ENCODE results near the gene ITSN2. TPM values are rescaled to one million over a fixed set of nuclear protein-coding genes. Genes with fewer than 3 reads are reported as not detected.
"Not testable (repeated sequence)": the region's sequence is repeated elsewhere in the genome, so short reads cannot be mapped to it uniquely, and the experiment has no call there.

Gene ITSN2
- polyA plus RNA-seq, 1 donor (not counting 4 experiments of a cell fraction or from before 2014, with no cell fraction given): 19.7 TPM

- FAIRE-seq (no peak), DNase-seq (ENCODE audit: low read depth, low spot score) (no peak)
- Histone ChIP-seq H3K4me2 (ENCODE audit: control insufficient read depth, extremely low read depth, insufficient read depth, low read depth, low read length) (peak overlapping the region; percentile 79), H3K4me1 (ENCODE audit: control insufficient read depth, extremely low read depth, insufficient read depth, low read length) (peaks cover 21% of the 10 kb centered on the region), H4K20me1 (ENCODE audit: control insufficient read depth, extremely low read depth, insufficient read depth, low read length) (no peaks in the 10 kb centered on the region), H3K36me3 (ENCODE audit: control insufficient read depth in 2 of 2, extremely low read depth in 1 of 2, insufficient read depth in 2 of 2, low read length in 2 of 2) (no peaks in the 10 kb centered on the region), H3K9me3 (ENCODE audit: control insufficient read depth, low read depth, low read length) (no peaks in the 10 kb centered on the region), H3K4me3 (ENCODE audit: control insufficient read depth in 2 of 3, extremely low read depth in 1 of 3, insufficient read depth in 2 of 3, low read depth in 1 of 3, low read length in 3 of 3) (peak overlapping the region; percentile 69 to 77 (median 74)), H3K27ac (ENCODE audit: control insufficient read depth, insufficient read depth, low read length) (peak overlapping the region; percentile 80), H3K79me2 (ENCODE audit: control insufficient read depth, insufficient read depth, low read length) (peaks cover 35% of the 10 kb centered on the region), H3K27me3 (ENCODE audit: control insufficient read depth, extremely low read depth, insufficient read depth, low read length) (no peaks in the 10 kb centered on the region), H3K9ac (ENCODE audit: control insufficient read depth, extremely low read depth, insufficient read depth, low read length) (peak overlapping the region; percentile 87), H2AFZ (ENCODE audit: control insufficient read depth, low read length) (peak overlapping the region; percentile 86), H3K9me1 (ENCODE audit: control insufficient read depth, extremely low read depth, insufficient read depth, low read length) (no peaks in the 10 kb centered on the region)
- dilution Hi-C loops (cut with MboI; ENCODE audit: extremely low pct_ligation_motif_present, low sequenced_read_pairs): no loop called here
- no peak for TF ChIP-seq EZH2 (IDR thresholded peaks at IDR 0.05; ENCODE audit: low read length)
- TF ChIP-seq, protein P1, sequence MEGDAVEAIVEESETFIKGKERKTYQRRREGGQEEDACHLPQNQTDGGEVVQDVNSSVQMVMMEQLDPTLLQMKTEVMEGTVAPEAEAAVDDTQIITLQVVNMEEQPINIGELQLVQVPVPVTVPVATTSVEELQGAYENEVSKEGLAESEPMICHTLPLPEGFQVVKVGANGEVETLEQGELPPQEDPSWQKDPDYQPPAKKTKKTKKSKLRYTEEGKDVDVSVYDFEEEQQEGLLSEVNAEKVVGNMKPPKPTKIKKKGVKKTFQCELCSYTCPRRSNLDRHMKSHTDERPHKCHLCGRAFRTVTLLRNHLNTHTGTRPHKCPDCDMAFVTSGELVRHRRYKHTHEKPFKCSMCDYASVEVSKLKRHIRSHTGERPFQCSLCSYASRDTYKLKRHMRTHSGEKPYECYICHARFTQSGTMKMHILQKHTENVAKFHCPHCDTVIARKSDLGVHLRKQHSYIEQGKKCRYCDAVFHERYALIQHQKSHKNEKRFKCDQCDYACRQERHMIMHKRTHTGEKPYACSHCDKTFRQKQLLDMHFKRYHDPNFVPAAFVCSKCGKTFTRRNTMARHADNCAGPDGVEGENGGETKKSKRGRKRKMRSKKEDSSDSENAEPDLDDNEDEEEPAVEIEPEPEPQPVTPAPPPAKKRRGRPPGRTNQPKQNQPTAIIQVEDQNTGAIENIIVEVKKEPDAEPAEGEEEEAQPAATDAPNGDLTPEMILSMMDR (optimal IDR thresholded peaks at IDR 0.05 in 1 of 3, IDR thresholded peaks at IDR 0.05 in 1 of 3, conservative IDR thresholded peaks at IDR 0.05 in 1 of 3; ENCODE audit: extremely low read depth in 1 of 3, insufficient read depth in 2 of 3, low read length in 3 of 3): no peak
Measured at GRCh38 chr2:24360963-24361330, 611 bp upstream of the ITSN2 start.

DNA sequence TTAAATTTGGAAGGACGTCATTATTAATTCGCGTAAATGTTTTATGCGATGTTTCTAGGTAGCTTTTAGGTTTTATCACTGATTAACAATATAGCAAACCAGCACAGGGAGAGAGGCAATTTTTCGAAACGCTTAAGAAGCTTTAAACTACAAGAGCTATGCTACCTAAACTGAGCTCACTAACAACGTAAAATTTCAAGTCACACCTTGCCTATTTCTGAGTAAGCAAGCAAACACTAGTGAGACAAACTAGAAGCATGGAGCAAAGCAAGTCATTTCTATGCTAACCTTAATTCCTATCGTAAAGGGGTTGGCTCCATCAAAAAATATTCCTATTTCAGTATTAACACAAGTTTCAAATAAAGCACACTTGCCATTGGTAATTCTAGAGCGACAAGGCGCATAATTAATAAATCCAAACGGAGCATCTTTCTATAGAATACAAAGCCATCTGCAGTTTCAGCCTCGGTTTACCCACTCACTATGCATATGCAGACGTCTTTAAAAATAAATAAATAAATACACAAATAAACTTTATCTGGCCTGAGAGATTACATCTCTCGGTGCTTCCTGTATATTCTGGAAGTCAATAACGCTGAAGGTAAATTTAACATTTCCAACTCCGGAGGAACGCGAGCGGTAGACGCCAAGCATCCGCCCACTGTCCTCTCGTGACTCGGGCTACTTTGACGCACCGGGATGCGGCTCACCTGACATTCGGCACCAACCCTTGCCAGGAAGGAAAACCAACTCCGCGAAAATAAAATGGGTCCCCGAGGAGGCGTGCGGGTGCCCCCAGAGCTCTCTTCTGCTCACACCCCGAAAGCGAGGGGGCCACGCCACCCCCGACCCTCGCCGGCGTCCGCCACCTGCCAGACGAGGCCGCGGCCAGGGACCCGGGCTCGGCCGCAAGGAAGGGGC, 947 bp downstream of the ITSN2 start:
- TF ChIP-seq, protein P1 (optimal IDR thresholded peaks at IDR 0.05 in 1 of 3, IDR thresholded peaks at IDR 0.05 in 1 of 3, conservative IDR thresholded peaks at IDR 0.05 in 1 of 3; ENCODE audit: extremely low read depth in 1 of 3, insufficient read depth in 2 of 3, low read length in 3 of 3): no peak
- TF ChIP-seq EZH2 (IDR thresholded peaks at IDR 0.05; ENCODE audit: low read length): no peak
- H3K4me3 ChIP-seq (ENCODE audit: control insufficient read depth in 2 of 3, extremely low read depth in 1 of 3, insufficient read depth in 2 of 3, low read depth in 1 of 3, low read length in 3 of 3): peak overlapping the region; percentile 69 to 77 (median 74)
- H2AFZ ChIP-seq (ENCODE audit: control insufficient read depth, low read length): peak overlapping the region; percentile 86
- H3K27me3 ChIP-seq (ENCODE audit: control insufficient read depth, extremely low read depth, insufficient read depth, low read length): no peaks in the 10 kb centered on the region
- peaks cover 42% of the 10 kb centered on the region for H3K79me2 ChIP-seq (ENCODE audit: control insufficient read depth, insufficient read depth, low read length)
- no peak for FAIRE-seq
- no peaks in the 10 kb centered on the region for H3K9me1 ChIP-seq (ENCODE audit: control insufficient read depth, extremely low read depth, insufficient read depth, low read length)
- peak overlapping the region; percentile 90 for H3K4me2 ChIP-seq (ENCODE audit: control insufficient read depth, extremely low read depth, insufficient read depth, low read depth, low read length)
- peak overlapping the region; percentile 80 for H3K27ac ChIP-seq (ENCODE audit: control insufficient read depth, insufficient read depth, low read length)
- no peaks in the 10 kb centered on the region for H4K20me1 ChIP-seq (ENCODE audit: control insufficient read depth, extremely low read depth, insufficient read depth, low read length)
- no peaks in the 10 kb centered on the region for H3K36me3 ChIP-seq (ENCODE audit: control insufficient read depth in 2 of 2, extremely low read depth in 1 of 2, insufficient read depth in 2 of 2, low read length in 2 of 2)
- peak overlapping the region; percentile 87 for H3K9ac ChIP-seq (ENCODE audit: control insufficient read depth, extremely low read depth, insufficient read depth, low read length)
- H3K4me1 ChIP-seq (ENCODE audit: control insufficient read depth, extremely low read depth, insufficient read depth, low read length): peaks cover 12% of the 10 kb centered on the region
- no peak for DNase-seq (ENCODE audit: low read depth, low spot score)
- dilution Hi-C loops (cut with MboI; ENCODE audit: extremely low pct_ligation_motif_present, low sequenced_read_pairs): no loop called here
- no peaks in the 10 kb centered on the region for H3K9me3 ChIP-seq (ENCODE audit: control insufficient read depth, low read depth, low read length)

DNA sequence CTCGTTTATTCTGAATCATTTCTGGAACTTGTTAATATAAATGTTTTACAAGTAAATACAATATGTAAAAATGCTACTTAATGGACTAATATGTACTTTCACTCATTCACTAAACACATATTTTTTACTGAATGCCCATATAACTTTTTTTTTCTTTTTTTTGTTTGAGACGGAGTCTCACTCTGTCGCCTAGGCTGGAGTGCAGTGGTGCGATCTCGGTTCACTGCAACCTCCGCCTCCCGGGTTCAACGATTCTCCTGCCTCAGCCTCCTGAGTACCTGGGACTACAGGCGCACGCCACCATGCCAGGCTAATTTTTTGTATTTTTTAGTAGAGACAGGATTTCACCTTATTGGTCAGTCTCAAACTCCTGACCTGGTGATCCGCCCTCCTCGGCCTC, 2.6 kb downstream of the ITSN2 start:
- H2AFZ ChIP-seq (ENCODE audit: control insufficient read depth, low read length); H3K27me3 ChIP-seq (ENCODE audit: control insufficient read depth, extremely low read depth, insufficient read depth, low read length); H3K9me1 ChIP-seq (ENCODE audit: control insufficient read depth, extremely low read depth, insufficient read depth, low read length); H4K20me1 ChIP-seq (ENCODE audit: control insufficient read depth, extremely low read depth, insufficient read depth, low read length); H3K9ac ChIP-seq (ENCODE audit: control insufficient read depth, extremely low read depth, insufficient read depth, low read length); dilution Hi-C loops (cut with MboI; ENCODE audit: extremely low pct_ligation_motif_present, low sequenced_read_pairs); H3K4me3 ChIP-seq (ENCODE audit: control insufficient read depth in 2 of 3, extremely low read depth in 1 of 3, insufficient read depth in 2 of 3, low read depth in 1 of 3, low read length in 3 of 3); H3K36me3 ChIP-seq (ENCODE audit: control insufficient read depth in 2 of 2, extremely low read depth in 1 of 2, insufficient read depth in 2 of 2, low read length in 2 of 2); H3K9me3 ChIP-seq (ENCODE audit: control insufficient read depth, low read depth, low read length); FAIRE-seq; H3K27ac ChIP-seq (ENCODE audit: control insufficient read depth, insufficient read depth, low read length); DNase-seq (ENCODE audit: low read depth, low spot score): not testable (repeated sequence)
- Histone ChIP-seq H3K79me2 (ENCODE audit: control insufficient read depth, insufficient read depth, low read length) (peaks cover 58% of the 10 kb centered on the region), H3K4me1 (ENCODE audit: control insufficient read depth, extremely low read depth, insufficient read depth, low read length) (peaks cover 18% of the 10 kb centered on the region), H3K4me2 (ENCODE audit: control insufficient read depth, extremely low read depth, insufficient read depth, low read depth, low read length) (peak overlapping the region; percentile 90)

Measured in keratinocyte (primary cell).